ENCODE data around the gene NFKBIE. TPM values are rescaled to one million over a fixed set of nuclear protein-coding genes. Genes with fewer than 3 reads are reported as not detected.
A peak's percentile ranks its signal among the peaks of the same experiment; 100 is the strongest.

The NFKBIE gene
- total and polyA plus RNA-seq, 2 experiments from 2014 or later, result 14.6 to 25.9 TPM

DNA sequence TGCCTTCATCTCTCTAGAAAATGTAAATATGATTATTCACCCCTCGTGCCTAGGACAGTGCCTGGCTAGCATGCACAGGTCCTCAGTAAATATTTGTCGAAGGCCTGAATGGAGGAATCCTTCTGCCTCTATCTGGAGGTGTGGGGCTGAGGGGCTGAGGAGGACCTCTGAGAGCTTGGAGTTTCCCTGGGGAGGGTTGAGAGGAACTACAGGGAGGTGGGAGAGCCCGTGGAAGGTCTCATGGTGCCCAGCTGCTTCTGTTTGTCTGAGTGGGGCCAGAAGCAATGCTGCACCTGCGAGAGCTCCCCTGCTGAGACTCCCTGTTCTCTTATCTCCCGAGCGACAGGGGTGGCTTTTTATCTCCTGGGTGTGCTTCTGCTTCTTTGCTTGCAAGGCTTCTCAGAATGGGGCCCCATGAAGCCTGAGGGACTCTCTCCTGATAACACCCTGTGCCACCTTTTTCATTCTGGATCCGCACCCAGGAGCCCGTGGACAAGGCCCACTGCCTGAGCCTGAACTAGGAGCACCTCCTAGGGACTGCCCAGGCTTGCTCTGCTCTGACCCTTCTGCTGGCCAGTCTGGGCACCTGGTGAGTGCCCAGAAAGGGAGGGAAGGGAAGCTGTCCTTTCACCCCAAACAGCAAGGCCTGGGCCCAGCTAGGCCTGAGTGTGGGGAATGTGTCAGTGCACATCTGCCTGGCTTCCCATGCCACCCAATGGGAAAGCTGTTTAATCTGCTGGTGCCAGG lies 39.6 kb downstream of the NFKBIE start:
- Histone ChIP-seq H4K20me1 (replicated peaks; ENCODE audit: insufficient read depth) (peaks cover 38% of the 10 kb centered on the region), H2AFZ (no peak overlapping the region), H3K36me3 (ENCODE audit: insufficient read depth) (no peaks in the 10 kb centered on the region; the same call in 1 of the 2 replicates), H3K4me3 (peak overlapping the region; percentile 84; the same call in 1 of the 2 replicates), H3K4me1 (ENCODE audit: insufficient read depth) (peaks cover 47% of the 10 kb centered on the region), H3K79me2 (replicated peaks; ENCODE audit: insufficient read depth) (peaks cover 47% of the 10 kb centered on the region), H3K27ac (ENCODE audit: low read depth) (0 out of 2 replicates have a peak overlapping the region, but pooled peaks have one; percentile 26), H3K4me2 (peak overlapping the region; percentile 98), H3F3A (replicated peaks; ENCODE audit: low read depth) (peaks cover 17% of the 10 kb centered on the region), H3K27me3 (ENCODE audit: insufficient read depth) (no peaks in the 10 kb centered on the region), H3K9me2 (ENCODE audit: insufficient read depth) (no peaks in the 10 kb centered on the region)
- Mint-ChIP-seq H3K27me3 (ENCODE audit: insufficient read depth, low read depth, poor library complexity) (peaks cover 32% of the 10 kb centered on the region), H3K27ac (peak overlapping the region; percentile 74), H3K36me3 (ENCODE audit: low read depth) (peaks cover 44% of the 10 kb centered on the region), H3K9me3 (no peaks in the 10 kb centered on the region), H3K4me3 (peak overlapping the region; percentile 94), H3K4me1 (peaks cover 67% of the 10 kb centered on the region)
- no peak for TF ChIP-seq ZNF462 (CRISPR knock-in tag; IDR thresholded peaks at IDR 0.05)
- DNase-seq (ENCODE audit: low spot score), result no peak
- no peak for ATAC-seq

DNA sequence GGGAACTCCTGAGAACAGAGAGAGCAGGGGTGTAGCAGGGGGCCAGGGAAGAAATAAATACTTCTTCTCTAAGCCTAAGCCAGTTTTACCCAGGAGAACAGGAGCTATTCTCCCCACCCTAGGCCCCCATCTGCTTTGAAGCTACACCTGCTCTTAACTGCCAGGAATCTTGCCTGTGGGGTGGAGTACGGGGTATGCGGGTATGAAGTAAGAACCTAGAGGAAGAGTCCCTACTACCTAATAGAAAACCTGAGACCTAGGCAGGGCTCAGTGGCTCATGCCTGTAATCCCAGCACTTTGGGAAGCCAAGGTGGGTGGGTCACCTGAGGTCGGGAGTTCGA lies 40.4 kb downstream of the NFKBIE start:
- H3K27me3 ChIP-seq (ENCODE audit: insufficient read depth), result no peaks in the 10 kb centered on the region
- H3K27ac Mint-ChIP-seq, result no peak overlapping the region; the same call in 1 of the 2 replicates
- no peak for DNase-seq (ENCODE audit: low spot score)
- no peak overlapping the region for H3K27ac ChIP-seq (ENCODE audit: low read depth)
- peak overlapping the region; percentile 84 for H3K4me3 ChIP-seq
- H3K79me2 ChIP-seq (replicated peaks; ENCODE audit: insufficient read depth), result peaks cover 47% of the 10 kb centered on the region
- no peaks in the 10 kb centered on the region for H3K36me3 ChIP-seq (ENCODE audit: insufficient read depth)
- no peak for ATAC-seq
- peaks cover 37% of the 10 kb centered on the region for H3K36me3 Mint-ChIP-seq (ENCODE audit: low read depth)
- no peaks in the 10 kb centered on the region for H3K9me3 Mint-ChIP-seq
- H3K4me1 Mint-ChIP-seq, result peaks cover 69% of the 10 kb centered on the region
- H3K4me3 Mint-ChIP-seq, result peak overlapping the region; percentile 94
- peak overlapping the region; percentile 98 for H3K4me2 ChIP-seq
- no peaks in the 10 kb centered on the region for H3K9me2 ChIP-seq (ENCODE audit: insufficient read depth)
- H3K4me1 ChIP-seq (ENCODE audit: insufficient read depth), result peaks cover 47% of the 10 kb centered on the region
- peaks cover 33% of the 10 kb centered on the region for H3K27me3 Mint-ChIP-seq (ENCODE audit: insufficient read depth, low read depth, poor library complexity)
- H4K20me1 ChIP-seq (replicated peaks; ENCODE audit: insufficient read depth), result peaks cover 34% of the 10 kb centered on the region
- H2AFZ ChIP-seq, result no peak overlapping the region
- H3F3A ChIP-seq (replicated peaks; ENCODE audit: low read depth), result peaks cover 22% of the 10 kb centered on the region
- TF ChIP-seq ZNF114 (CRISPR knock-in tag; IDR thresholded peaks at IDR 0.05), result no peak
- no peak for TF ChIP-seq JUNB (IDR thresholded peaks at IDR 0.05; ENCODE audit: unreplicated experiment)
- TF ChIP-seq POLR2AphosphoS5 (IDR thresholded peaks at IDR 0.05; ENCODE audit: low read depth), result no peak
- no peak for TF ChIP-seq CTCF (conservative IDR thresholded peaks at IDR 0.05; ENCODE audit: low read depth in 2 of 2)
- TF ChIP-seq EZH2 (IDR thresholded peaks at IDR 0.05; ENCODE audit: low read depth, unreplicated experiment), result no peak
- TF ChIP-seq, protein P1, sequence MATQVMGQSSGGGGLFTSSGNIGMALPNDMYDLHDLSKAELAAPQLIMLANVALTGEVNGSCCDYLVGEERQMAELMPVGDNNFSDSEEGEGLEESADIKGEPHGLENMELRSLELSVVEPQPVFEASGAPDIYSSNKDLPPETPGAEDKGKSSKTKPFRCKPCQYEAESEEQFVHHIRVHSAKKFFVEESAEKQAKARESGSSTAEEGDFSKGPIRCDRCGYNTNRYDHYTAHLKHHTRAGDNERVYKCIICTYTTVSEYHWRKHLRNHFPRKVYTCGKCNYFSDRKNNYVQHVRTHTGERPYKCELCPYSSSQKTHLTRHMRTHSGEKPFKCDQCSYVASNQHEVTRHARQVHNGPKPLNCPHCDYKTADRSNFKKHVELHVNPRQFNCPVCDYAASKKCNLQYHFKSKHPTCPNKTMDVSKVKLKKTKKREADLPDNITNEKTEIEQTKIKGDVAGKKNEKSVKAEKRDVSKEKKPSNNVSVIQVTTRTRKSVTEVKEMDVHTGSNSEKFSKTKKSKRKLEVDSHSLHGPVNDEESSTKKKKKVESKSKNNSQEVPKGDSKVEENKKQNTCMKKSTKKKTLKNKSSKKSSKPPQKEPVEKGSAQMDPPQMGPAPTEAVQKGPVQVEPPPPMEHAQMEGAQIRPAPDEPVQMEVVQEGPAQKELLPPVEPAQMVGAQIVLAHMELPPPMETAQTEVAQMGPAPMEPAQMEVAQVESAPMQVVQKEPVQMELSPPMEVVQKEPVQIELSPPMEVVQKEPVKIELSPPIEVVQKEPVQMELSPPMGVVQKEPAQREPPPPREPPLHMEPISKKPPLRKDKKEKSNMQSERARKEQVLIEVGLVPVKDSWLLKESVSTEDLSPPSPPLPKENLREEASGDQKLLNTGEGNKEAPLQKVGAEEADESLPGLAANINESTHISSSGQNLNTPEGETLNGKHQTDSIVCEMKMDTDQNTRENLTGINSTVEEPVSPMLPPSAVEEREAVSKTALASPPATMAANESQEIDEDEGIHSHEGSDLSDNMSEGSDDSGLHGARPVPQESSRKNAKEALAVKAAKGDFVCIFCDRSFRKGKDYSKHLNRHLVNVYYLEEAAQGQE (IDR thresholded peaks at IDR 0.05; ENCODE audit: unreplicated experiment), result no peak
- TF ChIP-seq CREB1 (CRISPR knock-in tag; IDR thresholded peaks at IDR 0.05; ENCODE audit: low read depth), result no peak
- no peak for TF ChIP-seq EZH2phosphoT487 (IDR thresholded peaks at IDR 0.05; ENCODE audit: unreplicated experiment)

Data from GM23338 (cell line).